ENCODE results near the gene GREB1.

The GREB1 gene

GRCh38 chr2:11509657-11510360, 24.0 kb upstream of the GREB1 start:
- H3K4me2 ChIP-seq (ENCODE audit: low read length): no peak overlapping the region
- H2AFZ ChIP-seq (ENCODE audit: low read length): no peak overlapping the region
- no peaks in the 10 kb centered on the region for H3K79me2 ChIP-seq (ENCODE audit: insufficient read depth, low read length)
- no peak overlapping the region for H3K9ac ChIP-seq (ENCODE audit: low read length)
- no peaks in the 10 kb centered on the region for H3K36me3 ChIP-seq (ENCODE audit: insufficient read depth, low read length)
- H3K9me3 ChIP-seq (ENCODE audit: low read length): no peaks in the 10 kb centered on the region
- H3K27me3 ChIP-seq (ENCODE audit: insufficient read depth, low read length): no peaks in the 10 kb centered on the region
- no peaks in the 10 kb centered on the region for H3K9me2 ChIP-seq (ENCODE audit: low read depth, low read length)
- no peaks in the 10 kb centered on the region for H4K20me1 ChIP-seq (ENCODE audit: insufficient read depth, low read length)
- H3F3A ChIP-seq (ENCODE audit: insufficient read depth, low read length): no peaks in the 10 kb centered on the region
- no peak overlapping the region for H3K27ac ChIP-seq (ENCODE audit: low read depth, low read length, poor library complexity, severe bottlenecking)
- no peak for TF ChIP-seq EZH2 (IDR thresholded peaks at IDR 0.05; ENCODE audit: borderline replicate concordance, low read length)
- H3K4me3 ChIP-seq (ENCODE audit: low read depth, low read length, poor library complexity, severe bottlenecking): no peak overlapping the region
- H3K4me1 ChIP-seq (ENCODE audit: insufficient read depth, low read length, severe bottlenecking): peaks cover 6% of the 10 kb centered on the region

GRCh38 chr2:11512431-11512830, 21.4 kb upstream of the GREB1 start:
- Histone ChIP-seq H3K9me3 (ENCODE audit: low read length) (no peaks in the 10 kb centered on the region), H3K27ac (ENCODE audit: low read depth, low read length, poor library complexity, severe bottlenecking) (no peak overlapping the region)

GRCh38 chr2:11513319-11513718, 20.5 kb upstream of the GREB1 start:
- Histone ChIP-seq H3K36me3 (ENCODE audit: insufficient read depth, low read length) (no peaks in the 10 kb centered on the region), H3K9ac (ENCODE audit: low read length) (no peak overlapping the region), H3K9me2 (ENCODE audit: low read depth, low read length) (no peaks in the 10 kb centered on the region), H3K27ac (ENCODE audit: low read depth, low read length, poor library complexity, severe bottlenecking) (no peak overlapping the region), H3K27me3 (ENCODE audit: insufficient read depth, low read length) (no peaks in the 10 kb centered on the region), H2AFZ (ENCODE audit: low read length) (no peak overlapping the region), H3K9me3 (ENCODE audit: low read length) (no peaks in the 10 kb centered on the region), H4K20me1 (ENCODE audit: insufficient read depth, low read length) (no peaks in the 10 kb centered on the region), H3F3A (ENCODE audit: insufficient read depth, low read length) (no peaks in the 10 kb centered on the region), H3K4me2 (ENCODE audit: low read length) (no peak overlapping the region), H3K79me2 (ENCODE audit: insufficient read depth, low read length) (no peaks in the 10 kb centered on the region), H3K4me1 (ENCODE audit: insufficient read depth, low read length, severe bottlenecking) (no peaks in the 10 kb centered on the region), H3K4me3 (ENCODE audit: low read depth, low read length, poor library complexity, severe bottlenecking) (no peak overlapping the region)
- TF ChIP-seq, protein P1, sequence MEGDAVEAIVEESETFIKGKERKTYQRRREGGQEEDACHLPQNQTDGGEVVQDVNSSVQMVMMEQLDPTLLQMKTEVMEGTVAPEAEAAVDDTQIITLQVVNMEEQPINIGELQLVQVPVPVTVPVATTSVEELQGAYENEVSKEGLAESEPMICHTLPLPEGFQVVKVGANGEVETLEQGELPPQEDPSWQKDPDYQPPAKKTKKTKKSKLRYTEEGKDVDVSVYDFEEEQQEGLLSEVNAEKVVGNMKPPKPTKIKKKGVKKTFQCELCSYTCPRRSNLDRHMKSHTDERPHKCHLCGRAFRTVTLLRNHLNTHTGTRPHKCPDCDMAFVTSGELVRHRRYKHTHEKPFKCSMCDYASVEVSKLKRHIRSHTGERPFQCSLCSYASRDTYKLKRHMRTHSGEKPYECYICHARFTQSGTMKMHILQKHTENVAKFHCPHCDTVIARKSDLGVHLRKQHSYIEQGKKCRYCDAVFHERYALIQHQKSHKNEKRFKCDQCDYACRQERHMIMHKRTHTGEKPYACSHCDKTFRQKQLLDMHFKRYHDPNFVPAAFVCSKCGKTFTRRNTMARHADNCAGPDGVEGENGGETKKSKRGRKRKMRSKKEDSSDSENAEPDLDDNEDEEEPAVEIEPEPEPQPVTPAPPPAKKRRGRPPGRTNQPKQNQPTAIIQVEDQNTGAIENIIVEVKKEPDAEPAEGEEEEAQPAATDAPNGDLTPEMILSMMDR (IDR thresholded peaks at IDR 0.05; ENCODE audit: low read length): no peak
- no peak for TF ChIP-seq EZH2 (IDR thresholded peaks at IDR 0.05; ENCODE audit: borderline replicate concordance, low read length)

More at GRCh38 chr2:11512431-11512830, 21.4 kb upstream of the GREB1 start:
- H3K4me3 ChIP-seq (ENCODE audit: low read depth, low read length, poor library complexity, severe bottlenecking): no peak overlapping the region
- no peaks in the 10 kb centered on the region for H3F3A ChIP-seq (ENCODE audit: insufficient read depth, low read length)
- H2AFZ ChIP-seq (ENCODE audit: low read length): no peak overlapping the region
- no peaks in the 10 kb centered on the region for H3K27me3 ChIP-seq (ENCODE audit: insufficient read depth, low read length)
- TF ChIP-seq EZH2 (IDR thresholded peaks at IDR 0.05; ENCODE audit: borderline replicate concordance, low read length): no peak
- TF ChIP-seq, protein P1 (IDR thresholded peaks at IDR 0.05; ENCODE audit: low read length): no peak
- no peaks in the 10 kb centered on the region for H4K20me1 ChIP-seq (ENCODE audit: insufficient read depth, low read length)
- H3K9ac ChIP-seq (ENCODE audit: low read length): no peak overlapping the region
- no peaks in the 10 kb centered on the region for H3K4me1 ChIP-seq (ENCODE audit: insufficient read depth, low read length, severe bottlenecking)
- no peaks in the 10 kb centered on the region for H3K9me2 ChIP-seq (ENCODE audit: low read depth, low read length)
- no peaks in the 10 kb centered on the region for H3K36me3 ChIP-seq (ENCODE audit: insufficient read depth, low read length)
- H3K79me2 ChIP-seq (ENCODE audit: insufficient read depth, low read length): no peaks in the 10 kb centered on the region
- no peak overlapping the region for H3K4me2 ChIP-seq (ENCODE audit: low read length)
